RPMI8226 (cell line): ENCODE measurements around the gene CFAP61.
"Not testable (repeated sequence)": the region's sequence is repeated elsewhere in the genome, so short reads cannot be mapped to it uniquely, and the experiment has no call there.

ENCODE experiments used
- DNase-seq: peaks from one replicate; pipeline ENCODE4 v3.0.0-alpha.2; 2015

Gene CFAP61

GRCh38 chr20:20211274-20211987, 159.1 kb downstream of the CFAP61 start:
- no peak for DNase-seq

- DNase-seq = no peak
Observed at GRCh38 chr20:20211988-20212518, 159.7 kb downstream of the CFAP61 start.

- no peak for DNase-seq
Observed at GRCh38 chr20:20212675-20213096, 160.4 kb downstream of the CFAP61 start.

- no peak for DNase-seq
Observed at GRCh38 chr20:20213526-20214121, 161.3 kb downstream of the CFAP61 start.

- DNase-seq = no peak
Observed at GRCh38 chr20:20214757-20215275, 162.5 kb downstream of the CFAP61 start.

- DNase-seq = no peak
Observed at GRCh38 chr20:20215976-20216727, 163.8 kb downstream of the CFAP61 start.

- no peak for DNase-seq
Observed at GRCh38 chr20:20216941-20217340, 164.6 kb downstream of the CFAP61 start.

GRCh38 chr20:20217621-20218020, 165.3 kb downstream of the CFAP61 start:
- no peak for DNase-seq

GRCh38 chr20:20218106-20218505, 165.8 kb downstream of the CFAP61 start:
- DNase-seq = not testable (repeated sequence)

- no peak for DNase-seq
Observed at GRCh38 chr20:20219016-20219415, 166.7 kb downstream of the CFAP61 start.

GRCh38 chr20:20220134-20220533, 167.8 kb downstream of the CFAP61 start:
- no peak for DNase-seq

GRCh38 chr20:20223981-20224380, 171.6 kb downstream of the CFAP61 start:
- no peak for DNase-seq

- no peak for DNase-seq
Observed at GRCh38 chr20:20224806-20225205, 172.5 kb downstream of the CFAP61 start.

GRCh38 chr20:20225325-20226043, 173.2 kb downstream of the CFAP61 start:
- no peak for DNase-seq

- DNase-seq = no peak
Observed at GRCh38 chr20:20226554-20226953, 174.2 kb downstream of the CFAP61 start.

- no peak for DNase-seq
Observed at GRCh38 chr20:20227013-20227571, 174.8 kb downstream of the CFAP61 start.

GRCh38 chr20:20228351-20228750, 176.0 kb downstream of the CFAP61 start:
- no peak for DNase-seq

GRCh38 chr20:20229595-20229994, 177.3 kb downstream of the CFAP61 start:
- no peak for DNase-seq

- no peak for DNase-seq
Observed at GRCh38 chr20:20230741-20231140, 178.4 kb downstream of the CFAP61 start.

- DNase-seq = no peak
Observed at GRCh38 chr20:20231528-20232298, 179.4 kb downstream of the CFAP61 start.

GRCh38 chr20:20233041-20233514, 180.7 kb downstream of the CFAP61 start:
- DNase-seq = peak; percentile 53
